HG02571 (cell line): ENCODE measurements around the gene CRY2.
"Not testable (repeated sequence)": the region's sequence is repeated elsewhere in the genome, so short reads cannot be mapped to it uniquely, and the experiment has no call there.

ENCODE experiments used
- ATAC-seq: cut with Tn5 transposase; IDR thresholded peaks from one replicate; pipeline ENCODE4 v1.9.1; 2021; ENCODE audit warnings: mild to moderate bottlenecking, moderate library complexity; ENCODE audit not compliant: unreplicated experiment

Gene CRY2

GRCh38 chr11:45811109-45811435 lies 36.2 kb upstream of the CRY2 start:
- ATAC-seq = no peak

- no peak for ATAC-seq
Observed at GRCh38 chr11:45811571-45812290, 35.5 kb upstream of the CRY2 start.

DNA sequence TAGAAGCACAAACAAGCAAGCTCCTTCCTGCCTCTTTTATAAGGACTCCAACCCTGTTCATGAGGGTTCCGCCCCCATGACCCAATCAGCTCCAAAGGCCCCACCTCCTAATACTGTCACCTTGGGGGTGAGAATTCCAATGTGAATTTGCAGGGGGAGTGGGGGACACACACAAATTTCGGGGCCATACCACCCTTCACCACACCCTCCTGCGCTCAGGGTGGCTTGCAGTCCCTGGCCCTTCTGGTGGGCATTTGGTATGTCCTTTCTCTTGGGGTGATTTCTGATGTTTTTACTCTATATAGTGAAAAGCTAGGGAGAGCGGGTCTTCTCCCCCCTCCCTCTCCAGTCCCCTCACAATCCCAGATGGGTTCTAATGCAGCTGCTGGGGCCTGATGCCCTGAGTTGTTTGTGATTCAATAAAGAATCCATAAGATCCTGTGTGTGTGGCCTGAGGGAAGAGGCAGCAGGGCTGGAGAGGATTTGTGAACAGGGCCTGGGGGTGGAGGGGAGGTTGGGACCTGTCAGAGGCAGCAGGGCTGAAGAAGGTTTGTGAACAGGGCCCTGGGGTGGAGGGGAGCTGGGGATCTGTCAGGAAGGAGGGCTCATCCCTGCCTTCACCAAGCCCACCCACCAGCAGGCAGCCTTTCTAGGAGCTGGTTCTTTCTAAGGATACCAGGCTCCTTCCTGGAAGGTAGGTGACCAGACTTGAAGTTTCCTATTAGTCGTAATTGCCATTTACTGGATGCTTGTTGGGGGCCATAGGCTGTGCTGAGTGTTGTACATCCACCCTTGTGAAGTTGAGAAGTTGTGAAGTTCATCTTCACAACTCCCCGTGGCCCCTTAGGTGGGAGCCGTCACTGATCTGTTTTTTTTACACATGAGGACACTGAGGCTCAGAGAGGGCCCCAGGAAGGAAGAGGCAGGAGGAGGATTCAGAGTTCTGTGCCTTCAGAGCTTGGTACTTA lies 34.4 kb upstream of the CRY2 start:
- ATAC-seq = no peak

- ATAC-seq = no peak
Observed at GRCh38 chr11:45815747-45816146, 31.5 kb upstream of the CRY2 start.

- ATAC-seq = no peak
Observed at GRCh38 chr11:45816614-45817013, 30.7 kb upstream of the CRY2 start.

- ATAC-seq = no peak
Observed at GRCh38 chr11:45817191-45817590, 30.1 kb upstream of the CRY2 start.

DNA sequence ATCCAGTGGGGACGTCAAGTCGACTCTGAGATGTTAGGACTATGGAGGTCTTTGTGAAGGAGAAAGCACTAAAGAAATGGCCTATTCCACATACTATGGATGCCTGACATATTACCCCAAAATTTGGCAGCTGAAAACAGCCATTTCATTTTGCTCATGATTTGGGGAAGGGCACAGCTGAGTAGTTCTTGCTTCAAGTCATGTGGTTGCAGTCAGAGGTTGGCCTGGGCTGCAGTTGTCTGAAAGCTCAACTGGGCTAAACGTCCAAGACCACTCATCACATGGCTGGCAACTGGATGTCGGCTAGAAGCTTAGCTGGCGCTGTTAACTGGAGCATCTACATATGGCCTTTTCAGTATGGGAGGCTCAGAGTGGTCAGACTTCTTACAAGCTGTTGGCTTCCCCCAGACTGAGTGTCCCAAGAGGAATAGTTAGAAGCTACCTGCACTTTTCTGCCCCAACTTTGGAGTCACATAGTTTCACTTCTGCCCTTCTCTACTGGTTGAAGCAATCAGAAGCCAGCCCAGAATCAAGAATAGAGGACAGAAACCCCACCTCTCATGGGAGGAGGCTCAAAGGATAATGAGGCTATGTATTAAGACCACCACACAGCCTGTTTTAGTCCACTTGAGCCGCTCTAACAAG lies 28.2 kb upstream of the CRY2 start:
- ATAC-seq = no peak

DNA sequence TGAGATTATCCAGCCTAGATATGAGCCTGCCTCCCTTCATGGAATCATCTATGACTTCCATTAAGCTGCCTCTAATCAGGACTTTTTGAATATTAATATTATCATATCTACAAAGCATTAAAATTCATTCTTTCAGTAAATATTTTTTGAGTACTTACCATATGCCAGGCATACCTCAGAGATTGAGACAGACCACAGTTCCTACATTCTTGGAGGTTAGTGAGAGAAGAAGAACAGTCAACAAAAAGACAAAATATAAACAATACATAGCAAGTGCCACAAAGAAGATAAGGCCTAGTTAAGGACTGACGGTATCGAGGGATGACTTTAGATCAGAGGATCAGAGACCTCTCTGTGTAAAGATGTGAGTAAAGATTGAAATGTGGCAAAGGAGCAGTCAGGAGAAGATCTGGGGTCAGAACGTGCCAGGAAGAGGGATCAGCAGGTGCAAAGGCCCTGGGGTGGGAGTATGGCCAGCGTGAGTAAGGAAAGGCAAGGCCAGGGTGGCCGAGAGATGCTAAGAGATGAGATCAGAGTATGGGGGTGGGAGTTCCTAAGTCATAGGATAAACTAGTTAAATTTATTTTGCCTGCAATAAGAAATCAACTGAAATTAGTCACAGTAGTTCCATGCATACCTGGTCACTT lies 26.9 kb upstream of the CRY2 start:
- ATAC-seq = no peak

DNA sequence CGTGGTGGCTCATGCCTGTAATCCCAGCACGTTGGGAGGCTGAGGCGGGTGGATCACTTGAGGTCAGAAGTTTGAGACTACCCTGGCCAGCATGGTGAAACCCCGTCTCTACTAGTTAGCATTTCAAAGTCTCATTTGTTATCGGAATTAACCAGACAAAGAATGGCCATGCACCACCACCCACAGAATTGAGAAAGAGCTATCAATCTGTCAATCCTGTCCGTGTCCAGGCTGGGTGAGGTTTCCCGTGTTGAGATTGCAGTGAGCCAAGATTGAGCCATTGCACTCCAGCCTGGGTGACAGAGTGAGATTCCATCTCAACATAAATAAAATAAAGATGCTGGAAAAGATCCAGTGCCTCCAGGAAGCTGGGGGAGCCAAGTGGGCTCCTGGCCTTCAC lies 20.8 kb upstream of the CRY2 start:
- not testable (repeated sequence) for ATAC-seq

DNA sequence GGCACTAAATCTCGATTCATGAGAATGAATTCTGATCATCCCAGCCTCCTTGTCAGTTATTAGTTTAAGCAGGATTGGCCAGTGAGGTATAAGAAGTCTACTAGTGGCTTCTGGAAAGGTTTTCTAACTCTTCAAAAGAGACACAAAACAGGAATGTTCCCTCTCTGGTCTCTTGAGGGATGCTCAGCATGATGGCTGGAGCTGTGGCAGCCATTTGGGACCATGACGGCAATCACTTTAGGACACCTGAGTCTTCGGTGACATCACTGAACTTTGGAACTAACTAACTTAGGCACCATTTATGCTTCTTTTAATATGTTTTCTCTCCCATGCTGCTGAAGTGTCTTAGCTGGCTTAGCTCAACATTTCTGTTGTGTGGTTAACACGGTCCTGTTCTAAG lies 20.2 kb upstream of the CRY2 start:
- ATAC-seq = no peak

- ATAC-seq = no peak
Observed at GRCh38 chr11:45828996-45829395, 18.3 kb upstream of the CRY2 start.

DNA sequence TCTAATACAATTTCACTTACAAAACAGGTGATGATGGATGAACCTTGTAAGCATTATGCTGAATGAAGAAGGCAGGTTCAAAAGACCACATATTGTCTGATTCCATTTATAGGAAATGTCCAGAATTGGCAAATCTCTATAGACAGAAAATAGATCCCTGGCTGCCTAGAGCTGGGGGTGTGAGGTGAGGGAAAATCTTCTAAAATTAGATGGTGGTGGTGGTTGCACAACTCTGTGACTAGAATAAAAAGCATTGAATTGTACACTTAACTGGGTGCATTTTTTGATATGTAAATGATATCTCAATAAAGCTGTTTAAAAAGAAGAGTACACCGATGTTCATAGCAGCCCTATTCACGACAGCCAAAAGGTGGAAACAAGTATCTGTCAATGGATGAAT lies 16.7 kb upstream of the CRY2 start:
- no peak for ATAC-seq

GRCh38 chr11:45832811-45833441 lies 14.3 kb upstream of the CRY2 start:
- ATAC-seq = no peak

GRCh38 chr11:45833761-45834160 lies 13.5 kb upstream of the CRY2 start:
- ATAC-seq = no peak

DNA sequence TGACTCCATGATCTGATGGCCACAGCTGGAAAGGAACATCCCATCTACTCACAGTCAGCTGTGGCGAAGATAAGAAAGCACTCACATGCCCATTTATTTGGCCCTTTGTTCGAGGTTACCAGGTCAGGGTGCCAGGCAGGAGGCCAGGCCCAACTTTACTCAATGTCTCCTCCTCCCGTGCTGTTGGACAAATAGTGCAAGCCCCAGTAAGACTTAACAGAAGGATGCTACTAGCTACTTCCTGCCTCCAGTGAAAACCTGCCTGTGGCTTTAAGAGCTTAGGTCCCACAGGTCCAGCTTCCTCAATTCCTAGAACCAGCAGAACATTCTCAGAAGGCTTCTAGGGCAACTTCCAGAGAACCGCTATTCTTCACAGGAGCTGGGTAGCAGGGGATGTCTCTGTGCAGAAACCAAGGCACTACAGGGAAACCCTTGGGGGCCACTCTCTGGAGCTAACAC lies 12.9 kb upstream of the CRY2 start:
- ATAC-seq = no peak

GRCh38 chr11:45839204-45839603 lies 8.1 kb upstream of the CRY2 start:
- no peak for ATAC-seq

DNA sequence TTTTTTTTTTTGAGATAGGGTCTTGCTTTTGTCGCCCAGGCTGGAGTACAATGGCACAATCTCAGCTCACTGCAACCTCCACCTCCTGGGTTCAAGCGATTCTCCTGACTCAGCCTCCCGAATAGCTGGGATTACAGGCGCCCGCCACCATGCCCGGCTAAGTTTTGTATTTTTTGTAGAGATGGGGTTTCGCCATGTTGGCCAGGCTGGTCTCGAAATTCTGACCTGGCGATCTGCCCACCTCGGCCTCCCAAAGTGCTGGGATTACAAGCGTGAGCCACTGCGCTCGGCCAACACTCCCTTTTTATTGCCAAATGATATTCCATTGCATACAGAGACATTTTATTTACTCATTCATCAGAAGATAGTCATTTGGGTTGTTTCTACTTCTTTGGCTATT lies 7.0 kb upstream of the CRY2 start:
- not testable (repeated sequence) for ATAC-seq

- ATAC-seq = no peak
Observed at GRCh38 chr11:45843158-45843924, 3.9 kb upstream of the CRY2 start.

GRCh38 chr11:45844822-45845578 lies 2.3 kb upstream of the CRY2 start:
- no peak for ATAC-seq
